Activated T-cell treated with anti-CD3 and anti-CD28 coated beads, Interleukin-2, amount 50 U/mL, for 48 hours (primary cell): ENCODE data around the gene ERMARD.
"Not testable (repeated sequence)": the region's sequence is repeated elsewhere in the genome, so short reads cannot be mapped to it uniquely, and the experiment has no call there.

Source experiments
- DNase-seq, 2 experiments: peaks; one replicate each; pipeline ENCODE4 v3.0.0-alpha.2; 2020

ERMARD gene

DNA sequence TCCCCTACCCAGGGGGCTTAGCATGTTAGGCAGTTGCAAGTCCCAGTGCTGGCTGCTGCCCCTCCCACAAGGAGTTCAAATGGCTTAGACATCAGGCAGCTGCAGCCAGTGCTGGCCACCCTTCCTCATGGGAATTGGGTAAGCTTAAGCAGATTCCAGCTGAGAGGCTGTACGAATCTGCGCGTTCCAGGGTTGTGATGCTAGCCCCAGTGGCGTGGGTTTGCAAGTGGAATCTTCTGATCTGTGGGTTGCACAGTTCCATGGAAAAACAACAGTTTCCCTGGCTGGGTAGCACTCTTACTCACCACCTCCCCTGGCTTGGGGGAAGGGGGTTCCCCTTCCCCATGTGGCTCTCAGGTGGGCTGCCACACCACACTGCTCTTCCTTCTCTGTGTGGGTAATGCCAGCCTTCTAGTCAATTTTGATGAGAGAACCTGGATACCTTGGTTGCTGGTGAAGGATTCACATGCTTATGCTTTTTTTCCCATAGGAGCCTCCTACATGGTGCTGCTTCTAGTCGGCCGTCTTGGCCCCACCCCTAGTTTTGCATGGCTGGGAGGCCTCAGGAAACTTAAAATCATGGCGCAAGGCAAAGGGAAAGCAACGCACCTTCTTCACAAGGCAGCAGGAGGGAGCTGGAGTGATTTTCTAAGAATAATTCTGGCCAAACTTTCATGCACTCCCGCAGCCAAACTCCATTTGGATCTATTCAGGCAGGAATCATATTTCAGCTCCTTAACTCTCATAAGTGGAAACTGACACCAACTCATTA, 13.0 kb upstream of the ERMARD start:
- DNase-seq, result no peak

GRCh38 chr6:169738976-169739529, 12.4 kb upstream of the ERMARD start:
- DNase-seq, result no peak

- DNase-seq, result no peak
Observed at GRCh38 chr6:169741344-169741743, 10.1 kb upstream of the ERMARD start.

GRCh38 chr6:169745405-169745804, 6.0 kb upstream of the ERMARD start:
- DNase-seq, result no peak

DNA sequence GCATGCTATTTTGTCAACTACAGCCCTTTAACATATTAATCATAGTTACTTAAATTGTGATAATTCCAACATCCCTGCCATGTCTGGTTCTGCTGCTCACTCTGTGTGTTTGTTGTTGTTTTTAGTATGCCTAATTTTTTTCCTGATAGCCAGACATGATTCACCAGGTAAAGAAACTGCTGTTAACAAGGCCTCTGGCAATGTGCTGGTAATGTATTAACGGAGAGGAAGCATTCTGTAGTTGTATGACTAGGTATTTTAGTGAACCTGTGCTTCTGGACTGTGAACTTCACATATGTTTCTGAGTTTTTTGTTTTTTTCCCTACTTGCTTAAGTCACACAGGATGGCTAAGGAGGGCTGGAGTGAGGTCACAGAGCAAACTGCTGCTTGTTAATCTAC, 4.9 kb upstream of the ERMARD start:
- DNase-seq, result no peak

DNA sequence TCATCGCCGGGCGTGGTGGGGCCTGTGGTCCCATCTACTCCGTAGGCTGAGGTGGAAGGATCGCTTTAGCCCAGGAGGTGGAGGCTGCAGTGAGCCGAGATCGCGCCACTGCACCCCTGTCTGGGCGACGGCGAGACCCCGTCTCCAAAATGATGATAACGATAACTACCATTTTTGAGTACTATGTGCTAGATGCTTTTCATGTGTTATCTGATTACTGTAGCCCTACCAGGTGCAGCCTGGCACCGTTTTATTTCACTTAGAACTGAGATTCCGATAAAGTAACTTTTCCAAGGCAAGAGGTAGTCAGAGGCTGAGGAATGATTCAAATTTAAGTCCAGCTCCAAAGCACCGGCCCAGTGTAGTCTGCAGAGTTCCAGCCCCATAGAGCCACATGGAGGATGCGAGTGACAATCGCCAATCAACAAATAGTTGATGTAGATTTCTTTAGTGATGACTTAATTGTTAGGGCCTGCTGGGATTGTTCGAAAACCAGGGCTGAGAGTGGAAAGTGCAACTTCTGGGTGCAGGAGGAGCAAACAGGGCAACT, 727 bp downstream of the ERMARD start:
- no peak for DNase-seq

GRCh38 chr6:169755162-169755561, 3.7 kb downstream of the ERMARD start:
- no peak for DNase-seq

- DNase-seq, result no peak
Observed at GRCh38 chr6:169763308-169763707, 11.9 kb downstream of the ERMARD start.

DNA sequence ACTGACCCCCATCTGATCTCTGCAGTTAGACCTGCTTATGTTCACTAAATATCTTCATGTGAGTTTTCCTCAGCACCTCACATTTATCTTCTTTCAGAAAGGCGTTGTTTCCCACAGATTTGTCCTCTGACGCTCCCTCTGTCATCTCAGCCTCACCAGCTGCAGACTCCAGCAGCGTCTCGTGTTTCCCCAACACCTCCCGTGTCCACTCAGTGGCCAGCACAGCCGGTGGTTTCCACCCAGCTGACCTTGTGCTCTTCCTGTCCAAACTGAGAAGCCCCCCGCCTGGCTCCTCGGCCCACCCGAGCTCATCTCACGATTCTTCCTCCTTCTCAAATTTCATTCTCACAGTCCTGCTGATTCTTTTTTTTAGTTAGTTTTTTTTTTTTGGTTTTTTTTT, 12.5 kb downstream of the ERMARD start:
- no peak for DNase-seq

- DNase-seq, result not testable (repeated sequence)
Observed at GRCh38 chr6:169765789-169766188, 14.4 kb downstream of the ERMARD start.

DNA sequence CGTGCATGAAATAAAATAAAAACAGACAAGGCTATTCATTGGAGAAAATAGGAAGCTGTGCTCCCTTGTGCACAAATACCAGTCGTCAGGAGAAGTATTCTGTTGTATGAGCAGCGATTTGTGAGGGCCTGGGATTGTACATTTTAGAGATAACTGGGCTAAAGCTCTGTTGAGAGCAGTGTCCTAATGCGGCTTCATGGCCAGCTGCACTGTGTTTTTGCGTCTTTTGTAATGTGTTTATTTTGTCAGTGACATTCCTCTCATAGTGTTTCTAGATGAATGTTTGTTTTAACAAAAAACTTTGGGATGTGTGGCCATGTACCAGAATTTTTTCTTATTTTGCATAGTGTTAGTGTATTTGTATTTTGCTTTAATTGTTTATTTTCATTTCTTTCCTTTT, 14.8 kb downstream of the ERMARD start:
- no peak for DNase-seq

DNA sequence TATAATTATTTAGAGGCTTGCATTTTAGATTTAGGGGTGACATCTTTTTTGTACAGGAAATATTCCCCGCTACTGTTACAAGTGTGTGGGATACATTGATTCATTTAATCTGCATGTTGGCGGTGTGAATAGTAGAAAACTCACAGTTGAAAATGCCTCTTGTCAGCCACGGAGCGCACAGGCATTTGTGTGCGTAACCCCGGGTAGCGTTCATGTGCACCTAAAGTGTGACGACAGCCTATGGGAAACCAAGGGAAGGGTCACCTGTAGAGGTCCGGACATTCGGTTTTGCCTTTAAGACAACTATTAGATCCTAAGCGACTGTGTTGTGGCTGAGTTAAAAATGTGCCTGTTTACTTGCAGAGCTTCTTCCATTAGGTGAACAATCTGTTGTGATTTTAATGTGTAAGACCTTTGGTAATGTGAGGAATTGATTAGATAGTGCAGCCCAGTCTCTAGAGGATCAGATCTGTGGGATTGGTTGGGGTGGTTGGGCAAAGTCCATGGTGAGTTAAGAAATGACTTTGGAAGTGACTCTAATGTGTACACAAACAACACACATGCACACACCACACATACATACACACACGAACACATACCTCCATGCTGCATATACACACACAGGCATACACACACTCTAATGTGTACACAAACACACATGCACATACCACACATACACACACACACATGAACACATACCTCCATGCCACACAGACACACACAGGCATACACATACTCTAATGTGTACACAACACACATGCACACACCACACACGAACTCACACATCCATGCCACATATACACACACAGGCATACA, 15.7 kb downstream of the ERMARD start:
- no peak for DNase-seq

GRCh38 chr6:169774347-169774746, 22.9 kb downstream of the ERMARD start:
- DNase-seq, result no peak

GRCh38 chr6:169775321-169775720, 23.9 kb downstream of the ERMARD start:
- DNase-seq, result no peak

DNA sequence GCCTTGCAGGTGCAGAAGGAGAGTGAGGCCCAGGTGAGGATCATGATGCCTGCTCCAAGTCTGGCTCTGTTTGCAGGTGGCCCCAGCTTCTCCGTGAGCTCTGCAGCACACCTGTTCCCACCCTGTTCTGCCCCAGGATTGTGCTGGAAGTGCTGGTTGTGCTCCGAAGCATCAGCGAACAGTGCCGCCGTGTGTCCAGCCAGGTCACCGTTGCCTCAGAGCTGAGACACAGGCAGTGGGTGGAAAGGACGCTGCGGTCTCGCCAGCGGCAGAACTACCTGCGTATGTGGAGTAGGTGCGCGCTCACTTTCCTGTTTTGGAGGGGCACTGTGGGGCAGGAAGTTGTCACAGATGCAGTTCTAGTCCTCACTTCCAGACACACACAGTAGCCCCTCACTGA, 25.0 kb downstream of the ERMARD start:
- no peak for DNase-seq

- DNase-seq, result no peak
Observed at GRCh38 chr6:169777896-169778295, 26.5 kb downstream of the ERMARD start.

GRCh38 chr6:169778646-169779045, 27.2 kb downstream of the ERMARD start:
- DNase-seq, result no peak

GRCh38 chr6:169779092-169779815, 27.8 kb downstream of the ERMARD start:
- no peak for DNase-seq

- no peak for DNase-seq
Observed at GRCh38 chr6:169779896-169780295, 28.5 kb downstream of the ERMARD start.

GRCh38 chr6:169780571-169781091, 29.2 kb downstream of the ERMARD start:
- no peak for DNase-seq

DNA sequence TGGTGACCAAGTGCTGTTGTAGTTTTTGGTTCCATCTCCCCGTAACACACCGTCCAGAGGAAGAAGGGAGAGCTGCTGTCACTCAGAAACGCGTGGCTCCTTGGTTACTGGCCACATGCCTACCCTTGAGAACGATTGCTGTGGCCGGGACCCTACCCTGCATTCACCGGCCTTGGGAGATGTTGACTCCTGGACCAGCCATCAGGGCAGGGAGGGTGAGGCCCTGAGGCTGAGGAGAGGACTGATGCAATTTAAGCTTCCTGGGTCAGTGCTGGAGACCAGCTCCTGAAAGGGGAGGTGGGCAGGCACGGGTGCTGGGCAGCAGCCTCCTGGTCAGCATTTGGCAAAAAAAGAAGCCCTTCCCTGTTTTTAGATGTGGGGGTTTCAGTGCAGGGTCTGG, 31.5 kb downstream of the ERMARD start:
- DNase-seq, result no peak

DNA sequence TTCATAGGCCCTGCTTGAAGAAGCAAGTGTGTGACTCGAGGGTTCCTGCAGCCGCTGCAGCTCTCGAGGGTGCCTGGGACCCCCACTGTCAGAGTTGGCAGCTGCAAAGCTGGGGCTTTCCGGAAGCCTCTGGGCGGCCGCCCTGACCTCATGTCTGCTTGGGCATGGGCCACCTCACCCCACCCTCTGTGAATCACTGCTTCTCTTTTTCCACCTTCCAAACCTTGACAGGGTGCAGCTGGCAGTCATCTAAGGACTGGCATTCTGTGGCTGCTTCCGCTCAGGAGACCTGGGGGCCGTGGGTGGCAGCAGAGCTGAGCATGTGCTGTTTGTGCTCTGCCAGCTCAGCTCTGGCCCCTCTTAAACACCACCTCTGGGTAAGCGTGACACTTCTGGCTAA, 32.0 kb downstream of the ERMARD start:
- DNase-seq, result no peak
